ENCODE measurements around the gene KRTAP10-5.
"Not testable (repeated sequence)": the region's sequence is repeated elsewhere in the genome, so short reads cannot be mapped to it uniquely, and the experiment has no call there.

Gene KRTAP10-5

DNA sequence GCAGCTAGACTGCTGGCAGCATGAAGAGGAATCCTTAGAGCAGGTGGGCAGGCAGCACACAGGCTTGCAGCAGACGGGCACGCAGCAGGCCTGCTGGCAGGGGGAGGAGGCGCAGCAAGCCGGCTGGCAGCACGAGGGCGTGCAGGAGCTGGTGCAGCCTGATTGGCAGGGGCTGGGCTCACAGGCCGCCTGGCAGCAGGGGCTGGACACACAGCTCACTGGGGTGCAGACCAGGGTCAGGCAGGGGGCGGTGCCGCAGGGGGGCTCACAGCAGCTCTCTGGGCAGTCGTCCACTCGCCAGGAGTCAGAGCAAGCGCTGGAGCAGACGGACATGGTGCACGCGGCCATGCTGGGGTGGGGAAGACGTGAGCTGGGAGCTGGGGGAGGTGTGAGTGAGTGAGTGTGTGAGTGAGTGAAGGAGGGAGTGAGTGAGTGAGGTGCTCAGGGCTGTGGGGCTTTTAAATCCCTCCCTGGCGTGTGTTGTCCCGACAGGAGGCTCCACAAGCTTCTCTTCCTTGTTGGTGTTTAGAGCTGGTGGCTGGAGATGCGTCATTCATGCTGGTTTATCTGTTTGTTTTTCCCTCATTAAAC, at the start of gene KRTAP10-5:
Gene KRTAP10-5 (minus strand): TSS at position 374 of the 591 bp plus-strand sequence. CDS start 26 bp downstream, at position 348.
- not testable (repeated sequence) for ATAC-seq, H3K27me3 Mint-ChIP-seq, DNase-seq
- peaks cover 16 to 71% of the 10 kb centered on the region in 2 donors for H3K9me3 Mint-ChIP-seq
- peak within 1 kb of the TSS in 1 of 2 donors; percentile 44 for H3K4me3 Mint-ChIP-seq
- peaks cover 28% of the 10 kb centered on the region for H3K4me1 Mint-ChIP-seq
- peak within 1 kb of the TSS; percentile 26 to 59 for H3K27ac Mint-ChIP-seq

DNA sequence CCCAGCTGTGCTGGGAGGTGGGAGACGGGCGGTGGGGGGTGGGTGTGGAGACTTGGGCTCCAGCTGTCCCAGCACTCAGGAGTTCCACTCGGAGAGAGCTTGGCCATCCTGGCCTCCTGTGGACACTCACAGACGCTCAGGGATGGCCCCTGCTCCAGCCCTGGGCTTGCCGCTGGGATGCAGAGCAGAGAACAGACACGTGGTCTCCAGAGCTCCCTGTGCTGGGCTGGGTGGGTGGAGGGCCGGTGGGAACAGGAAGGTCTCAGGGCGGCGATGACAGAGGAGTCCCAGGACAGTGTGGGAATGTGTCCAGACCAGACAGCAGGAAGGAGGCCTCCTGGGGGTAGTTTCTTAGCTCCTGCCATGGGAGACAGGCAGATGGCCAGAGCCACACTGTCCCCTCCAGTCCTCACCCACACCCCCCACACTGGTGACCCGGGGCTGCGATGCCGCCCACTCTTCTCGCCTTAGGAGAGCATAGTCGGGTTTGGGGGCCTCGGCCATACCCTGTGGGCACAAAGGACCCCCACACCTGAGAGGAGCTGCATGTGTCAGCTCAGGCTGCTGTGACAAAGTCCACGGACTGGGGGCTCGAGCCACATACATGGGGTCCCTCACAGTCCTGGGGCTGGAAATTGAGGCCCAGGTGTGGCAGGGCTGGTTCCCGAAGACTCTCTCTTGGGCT, 48.4 kb upstream of the KRTAP10-5 start:
- ATAC-seq: peak; percentile 23
- no peak for DNase-seq
- no peak overlapping the region for H3K4me3 Mint-ChIP-seq
- peaks cover 44% of the 10 kb centered on the region for H3K4me1 Mint-ChIP-seq
- peaks cover 44 to 54% of the 10 kb centered on the region in 2 donors for H3K9me3 Mint-ChIP-seq
- no peaks in the 10 kb centered on the region for H3K27me3 Mint-ChIP-seq
- H3K27ac Mint-ChIP-seq: no peak overlapping the region

DNA sequence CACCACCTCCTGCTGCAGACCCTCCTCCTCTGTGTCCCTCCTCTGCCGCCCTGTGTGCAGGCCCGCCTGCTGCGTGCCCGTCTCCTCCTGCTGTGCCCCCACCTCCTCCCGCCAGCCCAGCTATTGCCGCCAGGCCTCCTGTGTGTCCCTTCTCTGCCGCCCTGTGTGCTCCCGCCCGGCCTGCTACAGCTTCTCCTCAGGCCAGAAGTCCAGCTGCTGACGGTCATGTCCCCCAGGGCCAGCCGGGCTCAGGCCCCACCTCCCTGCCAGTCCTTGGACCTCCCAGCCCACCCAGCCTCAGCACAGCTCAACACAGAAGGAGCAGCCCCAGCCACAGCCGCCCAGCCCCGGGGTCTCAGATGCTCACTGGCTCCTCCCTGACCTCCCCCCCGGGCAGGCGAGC, 47.4 kb upstream of the KRTAP10-5 start:
- Mint-ChIP-seq H3K9me3 (peaks cover 46 to 58% of the 10 kb centered on the region in 2 donors), H3K4me1 (peaks cover 44% of the 10 kb centered on the region)
- ATAC-seq, H3K27ac Mint-ChIP-seq, H3K27me3 Mint-ChIP-seq, DNase-seq, H3K4me3 Mint-ChIP-seq: not testable (repeated sequence)

- not testable (repeated sequence) for ATAC-seq, H3K4me3 Mint-ChIP-seq, H3K27me3 Mint-ChIP-seq, DNase-seq, H3K27ac Mint-ChIP-seq
- peaks cover 48 to 58% of the 10 kb centered on the region in 2 donors for H3K9me3 Mint-ChIP-seq
- H3K4me1 Mint-ChIP-seq: peaks cover 44% of the 10 kb centered on the region
Observed at GRCh38 chr21:44627181-44627822, 46.9 kb upstream of the KRTAP10-5 start.

GRCh38 chr21:44626673-44627143, 46.3 kb upstream of the KRTAP10-5 start, which contains the start of gene KRTAP10-9:
KRTAP10-9 (plus strand) TSS chr21:44627093; CDS start chr21:44627172, 79 bp downstream.
- ATAC-seq: no peak

DNA sequence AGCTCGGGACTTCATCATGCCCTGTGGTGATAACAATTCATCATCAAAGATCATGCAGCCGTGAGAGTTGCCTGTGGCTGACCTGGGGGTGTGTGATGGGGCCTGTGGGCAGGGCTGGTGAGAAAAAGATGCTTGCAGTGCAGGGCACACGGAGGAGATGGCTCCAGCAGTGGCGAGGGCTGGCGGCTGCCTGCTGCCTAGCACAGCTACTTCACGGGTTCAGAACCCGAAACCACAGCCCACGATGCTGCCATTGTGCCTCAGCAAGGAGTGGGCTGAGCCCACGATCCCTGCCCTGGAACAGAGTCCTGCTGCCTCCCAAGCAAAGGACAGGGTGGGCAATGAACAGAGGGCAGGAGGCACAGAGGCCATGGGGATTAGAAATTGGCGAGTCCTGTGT, 45.9 kb upstream of the KRTAP10-5 start:
- DNase-seq: no peak
- H3K27ac Mint-ChIP-seq: no peak overlapping the region
- H3K9me3 Mint-ChIP-seq: peaks cover 40 to 58% of the 10 kb centered on the region in 2 donors
- H3K27me3 Mint-ChIP-seq: no peaks in the 10 kb centered on the region
- peaks cover 44% of the 10 kb centered on the region for H3K4me1 Mint-ChIP-seq
- no peak for ATAC-seq
- no peak overlapping the region for H3K4me3 Mint-ChIP-seq

More at GRCh38 chr21:44626673-44627143, 46.3 kb upstream of the KRTAP10-5 start, which contains the start of gene KRTAP10-9:
- H3K4me3 Mint-ChIP-seq: no peak within 1 kb of the TSS
- DNase-seq: no peak
- no peak within 1 kb of the TSS for H3K27ac Mint-ChIP-seq
- no peaks in the 10 kb centered on the region for H3K27me3 Mint-ChIP-seq
- H3K4me1 Mint-ChIP-seq: peaks cover 44% of the 10 kb centered on the region
- H3K9me3 Mint-ChIP-seq: peaks cover 44 to 58% of the 10 kb centered on the region in 2 donors

GRCh38 chr21:44625756-44626155, 45.4 kb upstream of the KRTAP10-5 start:
- peaks cover 36 to 56% of the 10 kb centered on the region in 2 donors for H3K9me3 Mint-ChIP-seq
- no peak for ATAC-seq
- no peaks in the 10 kb centered on the region for H3K27me3 Mint-ChIP-seq
- DNase-seq: no peak
- H3K27ac Mint-ChIP-seq: no peak overlapping the region
- no peak overlapping the region for H3K4me3 Mint-ChIP-seq
- H3K4me1 Mint-ChIP-seq: peaks cover 42% of the 10 kb centered on the region

DNA sequence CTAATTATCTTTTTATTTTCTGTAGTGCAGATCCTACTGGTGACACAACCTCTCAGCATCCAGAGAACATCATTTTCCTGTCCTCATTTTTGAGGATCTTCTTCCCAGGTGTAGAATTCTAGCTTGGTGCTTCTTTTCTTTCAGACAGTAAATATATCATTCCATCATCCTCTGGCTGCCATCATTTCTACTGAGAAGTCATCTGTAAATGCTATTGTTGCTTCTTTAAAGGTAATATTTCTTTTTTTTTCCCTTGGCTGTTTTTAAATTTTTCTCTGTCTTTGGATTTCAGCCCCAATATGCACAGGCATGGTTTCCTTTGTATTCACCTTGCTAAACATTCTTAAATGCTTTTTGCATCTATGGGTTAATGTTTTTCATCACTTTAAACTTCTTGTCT, 43.2 kb upstream of the KRTAP10-5 start:
- Mint-ChIP-seq H3K9me3 (peaks cover 46 to 63% of the 10 kb centered on the region in 2 donors), H3K4me3 (no peak overlapping the region), H3K27me3 (no peaks in the 10 kb centered on the region), H3K27ac (no peak overlapping the region), H3K4me1 (peaks cover 34% of the 10 kb centered on the region)
- ATAC-seq (no peak), DNase-seq (no peak)

GRCh38 chr21:44619886-44620285, 39.5 kb upstream of the KRTAP10-5 start:
- Mint-ChIP-seq H3K9me3 (peaks cover 46 to 67% of the 10 kb centered on the region in 2 donors), H3K27me3 (no peaks in the 10 kb centered on the region), H3K27ac (no peak overlapping the region), H3K4me3 (no peak overlapping the region), H3K4me1 (peaks cover 39% of the 10 kb centered on the region)
- DNase-seq: no peak
- ATAC-seq: no peak

DNA sequence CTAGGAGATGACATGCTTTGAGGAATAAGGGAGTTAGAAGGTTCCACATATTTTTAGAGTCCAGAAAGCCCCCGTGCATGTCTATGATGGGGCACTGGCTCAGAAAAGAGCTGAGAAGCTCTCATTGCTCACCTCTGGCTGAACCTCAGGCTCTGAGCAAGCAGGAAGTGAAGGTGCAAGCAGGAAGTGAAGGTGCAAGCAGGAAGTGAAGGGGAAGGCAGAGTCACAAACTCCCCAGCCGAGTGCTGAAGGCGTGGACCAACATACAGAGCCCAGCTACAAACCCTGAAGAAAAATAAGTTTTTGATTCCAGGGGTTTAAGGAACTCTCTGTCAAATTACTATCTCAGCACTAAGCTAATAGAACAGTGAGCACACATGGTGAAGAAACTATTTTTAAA, 38.5 kb upstream of the KRTAP10-5 start:
- Mint-ChIP-seq H3K27me3 (no peaks in the 10 kb centered on the region), H3K27ac (peak overlapping the region; percentile 71 to 95), H3K9me3 (peaks cover 38 to 57% of the 10 kb centered on the region in 2 donors), H3K4me3 (peak overlapping the region; percentile 56 to 63), H3K4me1 (peaks cover 39% of the 10 kb centered on the region)
- ATAC-seq: peak; percentile 94
- DNase-seq: peak; percentile 24 to 56

GRCh38 chr21:44618504-44618903, 38.1 kb upstream of the KRTAP10-5 start:
- ATAC-seq (peak; percentile 59), DNase-seq (no peak)

DNA sequence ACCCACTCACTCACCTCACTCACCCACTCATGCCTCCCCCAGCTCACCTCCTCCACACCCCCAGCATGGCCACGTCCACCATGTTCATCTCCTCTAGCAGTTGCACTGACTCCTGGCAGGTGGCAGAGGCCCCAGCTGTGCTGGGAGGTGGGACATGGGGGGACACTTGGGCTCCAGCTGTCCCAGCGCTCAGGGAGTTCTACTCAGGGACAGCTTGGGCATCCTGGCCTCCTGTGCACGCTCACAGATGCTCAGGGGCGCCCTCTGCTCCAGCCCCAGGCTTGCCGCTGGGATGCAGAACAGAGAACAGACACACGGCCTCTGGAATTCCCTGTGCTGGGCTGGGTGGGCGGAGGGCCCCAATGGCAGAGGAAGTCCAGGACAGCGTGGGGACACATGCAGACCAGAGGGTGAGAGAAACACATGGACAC, 36.7 kb upstream of the KRTAP10-5 start:
- DNase-seq: no peak
- Mint-ChIP-seq H3K4me3 (no peak overlapping the region), H3K4me1 (peaks cover 39% of the 10 kb centered on the region), H3K27ac (no peak overlapping the region), H3K27me3 (no peaks in the 10 kb centered on the region), H3K9me3 (peaks cover 22 to 45% of the 10 kb centered on the region in 2 donors)
- no peak for ATAC-seq

More at GRCh38 chr21:44618504-44618903, 38.1 kb upstream of the KRTAP10-5 start:
- H3K27me3 Mint-ChIP-seq: no peaks in the 10 kb centered on the region
- H3K27ac Mint-ChIP-seq: peak overlapping the region in 1 of 2 donors; percentile 95
- H3K4me1 Mint-ChIP-seq: peaks cover 39% of the 10 kb centered on the region
- H3K9me3 Mint-ChIP-seq: peaks cover 34 to 53% of the 10 kb centered on the region in 2 donors
- peak overlapping the region; percentile 56 to 63 for H3K4me3 Mint-ChIP-seq

GRCh38 chr21:44616591-44616926, 36.2 kb upstream of the KRTAP10-5 start:
- H3K9me3 Mint-ChIP-seq: peaks cover 22 to 45% of the 10 kb centered on the region in 2 donors
- ATAC-seq (no peak), DNase-seq (no peak)
- H3K27me3 Mint-ChIP-seq: no peaks in the 10 kb centered on the region
- peak overlapping the region in 1 of 2 donors; percentile 50 for H3K27ac Mint-ChIP-seq
- no peak overlapping the region for H3K4me3 Mint-ChIP-seq
- peaks cover 39% of the 10 kb centered on the region for H3K4me1 Mint-ChIP-seq

DNA sequence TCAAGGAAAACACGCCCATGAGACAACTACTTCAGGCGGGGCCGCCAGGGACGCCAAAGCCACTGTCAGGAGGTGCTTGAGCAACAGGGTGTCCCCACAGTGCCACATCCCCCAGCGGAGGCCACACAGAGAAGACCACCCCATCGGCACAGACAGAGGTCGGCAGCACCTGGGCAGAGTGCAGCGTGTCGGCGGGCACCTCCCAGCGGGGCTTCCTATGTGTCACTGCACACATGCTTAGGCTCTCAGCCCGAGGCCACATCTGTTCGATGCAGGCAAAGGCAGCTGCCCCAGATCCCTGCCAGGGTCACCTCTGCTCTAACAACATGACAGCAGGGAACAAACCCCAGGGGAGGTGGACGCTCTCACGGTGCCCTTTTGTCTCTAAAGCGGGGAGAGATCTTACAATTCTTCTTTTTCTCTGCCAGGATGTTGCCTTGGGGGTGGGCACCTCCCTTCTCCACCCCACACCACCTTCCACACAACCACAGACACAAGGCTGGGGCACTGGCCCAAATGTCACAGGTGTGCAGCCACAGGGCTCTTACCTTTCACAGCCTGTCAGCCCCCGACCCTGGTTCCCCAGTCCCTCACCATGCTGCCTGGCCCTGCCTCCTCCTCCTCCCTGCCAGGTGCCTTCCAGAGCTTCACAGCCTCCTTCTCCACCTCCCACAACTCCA, 35.6 kb upstream of the KRTAP10-5 start:
- Mint-ChIP-seq H3K27me3 (no peaks in the 10 kb centered on the region), H3K4me3 (no peak overlapping the region), H3K27ac (peak overlapping the region in 1 of 2 donors; percentile 50), H3K9me3 (peaks cover 27 to 48% of the 10 kb centered on the region in 2 donors), H3K4me1 (peaks cover 39% of the 10 kb centered on the region)
- no peak for DNase-seq
- peak; percentile 10 for ATAC-seq

- no peaks in the 10 kb centered on the region for H3K27me3 Mint-ChIP-seq
- H3K4me3 Mint-ChIP-seq: no peak overlapping the region
Observed at GRCh38 chr21:44615466-44615865, 35.1 kb upstream of the KRTAP10-5 start.

More at GRCh38 chr21:44615466-44615865, 35.1 kb upstream of the KRTAP10-5 start:
- Mint-ChIP-seq H3K9me3 (peaks cover 26 to 48% of the 10 kb centered on the region in 2 donors), H3K27ac (no peak overlapping the region), H3K4me1 (peaks cover 39% of the 10 kb centered on the region)
- no peak for ATAC-seq
- no peak for DNase-seq
